Transverse colon (tissue), 4 donors: ENCODE results near the gene GRIN2A. TPM values are rescaled to one million over a fixed set of nuclear protein-coding genes. Genes with fewer than 3 reads are reported as not detected.
A peak's percentile ranks its signal among the peaks of the same experiment; 100 is the strongest.

ENCODE experiments used
- DNase-seq: peaks from one replicate; pipeline ENCODE4 v3.0.0-alpha.2; 2019
- H3K27ac ChIP-seq, 4 donors: fragments of 200-600 bp; sonication (generic); 2 replicates each; pipeline ENCODE4 v1.5.1; 2016 to 2018; ENCODE audit warnings: inconsistent platforms in 4 of 4
- H3K27me3 ChIP-seq: fragments of 200-600 bp; sonication (generic); 2 replicates; pipeline ENCODE4 v1.5.1; 2017; ENCODE audit warnings: inconsistent platforms
- H3K36me3 ChIP-seq, 4 donors: fragments of 200-600 bp; sonication (generic); 2 replicates each; pipeline ENCODE4 v1.5.1; 2017 to 2019; ENCODE audit warnings: inconsistent platforms in 4 of 4
- H3K4me1 ChIP-seq, 4 donors: fragments of 200-600 bp; sonication (generic); 2 replicates each; pipeline ENCODE4 v1.5.1; 2017 to 2020; ENCODE audit warnings: inconsistent platforms in 4 of 4
- H3K4me3 ChIP-seq, 4 donors: fragments of 200-600 bp; sonication (generic); 1 replicate in 1 of 4; 2 replicates in 3 of 4; pipeline versions ENCODE4 v1.5.1 to v1.6.1; 2017 to 2019; ENCODE audit warnings: inconsistent platforms in 4 of 4
- H3K9me3 ChIP-seq, 2 donors: fragments of 200-600 bp; sonication (generic); 2 replicates each; pipeline ENCODE4 v1.5.1; 2017 to 2019; ENCODE audit warnings: inconsistent platforms in 2 of 2
- EP300 ChIP-seq: sonication (generic); formaldehyde crosslinking; IDR thresholded peaks from one replicate; pipeline ENCODE4 v1.6.1; 2017; ENCODE audit warnings: antibody characterized with exemption, low read depth
- POLR2A ChIP-seq: fragments of 450-650 bp; IDR thresholded peaks from one replicate; pipeline ENCODE4 v1.6.1; 2016; ENCODE audit warnings: antibody characterized with exemption, mild to moderate bottlenecking, moderate library complexity
- POLR2AphosphoS5 ChIP-seq, 3 donors: sonication (generic); formaldehyde crosslinking; IDR thresholded peaks; one replicate each; pipeline ENCODE4 v1.6.1; 2016; ENCODE audit warnings: antibody characterized with exemption in 3 of 3
- WGBS, 2 donors: methylation state at CpG; one replicate each; pipeline ENCODE4 v1.1.5; 2018; ENCODE audit warnings: low coverage in 1 of 2; 5-methylcytosine and 5-hydroxymethylcytosine counted together
- in situ Hi-C, 4 donors: fragments of 200-750 bp; cut with MboI; loops; one replicate each; pipeline versions ENCODE4 v1.15.0 to v1.15.1; 2017; ENCODE audit warnings: low sequenced_read_pairs in 3 of 4, low pct_ligation_motif_present in 1 of 4, low pct_unique_long_range_greater_than_20kb in 1 of 4
- intact Hi-C: fragments of 100-400 bp; cut with DNase I; formaldehyde crosslinking; loops from one replicate; pipeline ENCODE4 v1.15.1; 2023; ENCODE audit warnings: low total_unique reads
- total RNA-seq, 4 donors: library from RNA; depleted of rRNA; stranded (reverse); fragments of >200 nt; gene quantifications; one replicate each; pipeline ENCODE4 v1.1.0, GENCODE V29; 2016
- TF ChIP-seq, protein P1 (sequence below), 5 experiments: fragments of 200-600 bp in 3 of 5; fragments of 450-650 bp in 2 of 5; sonication (generic) in 3 of 5; IDR thresholded peaks; 1 replicate in 2 of 5; 2 replicates in 3 of 5; pipeline ENCODE4 v1.5.1; 2016 to 2017; ENCODE audit warnings: antibody characterized with exemption in 5 of 5, inconsistent platforms in 3 of 5, mild to moderate bottlenecking in 2 of 5, moderate library complexity in 1 of 5

The GRIN2A gene
- total RNA-seq, 4 donors from 2014 or later: 0.14 to 0.37 (median 0.18) TPM

DNA sequence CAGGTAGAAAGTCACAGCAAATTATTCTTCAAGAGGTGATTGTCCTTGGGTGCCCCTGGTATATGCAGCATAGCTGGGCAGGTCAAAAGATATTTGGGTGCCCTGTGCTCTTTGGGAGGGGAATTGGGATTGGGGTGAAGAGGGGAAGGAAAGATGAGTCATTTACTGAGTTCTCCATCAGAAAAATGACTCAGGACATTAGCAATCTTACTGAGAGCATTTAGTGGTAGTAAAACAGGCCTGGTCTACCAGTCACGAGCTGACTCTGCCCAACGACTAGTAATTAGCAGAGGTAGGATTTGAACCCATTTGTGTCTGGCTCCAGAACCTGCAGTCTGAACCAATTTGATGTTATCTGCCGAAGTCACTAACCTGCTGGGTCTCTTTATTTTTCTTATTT lies 6.0 kb upstream of the GRIN2A start:
- 33 to 100% methylated on average over 1 to 3 of the region's 3 CpGs for WGBS, 2 donors
- intact Hi-C loops: loop anchor here (10.0 kb wide), 1 partner anchor 523 kb away; no protein-coding TSS in a partner anchor
- TF ChIP-seq POLR2A: no peak

DNA sequence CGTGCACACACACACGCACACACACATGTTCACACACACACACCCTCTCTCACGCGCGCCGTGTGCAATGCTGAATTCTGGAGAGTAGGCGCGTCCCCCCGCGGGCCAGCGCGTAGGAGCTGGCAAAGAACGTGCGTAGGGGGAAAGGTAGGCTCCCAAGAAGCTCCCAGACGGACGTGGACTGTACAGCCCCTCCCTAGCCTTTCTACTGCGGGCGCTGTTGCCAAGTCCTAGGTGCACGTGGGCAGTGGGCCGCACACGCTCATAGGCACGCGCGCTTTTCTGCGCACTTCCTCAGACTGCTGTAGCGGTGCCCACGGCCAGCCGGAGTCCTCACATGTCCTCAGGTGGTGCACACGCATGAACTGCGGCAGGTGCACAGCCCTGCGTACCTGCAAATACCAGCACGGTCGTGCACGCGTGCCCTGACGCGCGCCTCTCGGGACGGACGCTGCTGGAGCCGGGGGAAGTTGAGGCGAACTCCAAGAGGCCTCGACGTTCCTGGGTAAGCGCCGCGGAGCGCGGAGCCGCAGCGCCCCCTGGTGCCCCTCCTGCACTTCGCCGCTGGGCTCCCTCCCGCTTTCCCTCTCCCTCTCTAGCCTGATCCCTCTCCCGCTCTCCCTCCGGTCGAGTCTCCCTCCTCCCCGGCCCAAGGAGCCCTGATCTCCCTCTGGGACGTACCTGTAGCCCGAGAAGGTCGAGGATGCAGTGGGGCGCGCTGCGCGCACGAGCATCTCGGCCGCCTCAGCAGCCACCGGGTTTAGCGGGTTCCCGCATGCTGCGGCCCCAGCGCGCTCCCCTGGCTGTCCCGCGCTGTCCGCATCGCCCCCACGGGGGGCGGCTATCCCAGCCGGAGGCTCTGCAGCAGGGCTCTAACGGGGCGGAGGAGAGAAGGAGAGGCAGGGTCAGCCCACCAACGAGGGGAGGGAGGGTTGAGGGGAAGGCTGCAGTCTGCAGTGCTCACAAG lies 749 bp downstream of the GRIN2A start:
- TF ChIP-seq POLR2AphosphoS5 (IDR thresholded peaks at IDR 0.05) (no peak), POLR2A (no peak), EP300 (no peak)
- TF ChIP-seq, protein P1, sequence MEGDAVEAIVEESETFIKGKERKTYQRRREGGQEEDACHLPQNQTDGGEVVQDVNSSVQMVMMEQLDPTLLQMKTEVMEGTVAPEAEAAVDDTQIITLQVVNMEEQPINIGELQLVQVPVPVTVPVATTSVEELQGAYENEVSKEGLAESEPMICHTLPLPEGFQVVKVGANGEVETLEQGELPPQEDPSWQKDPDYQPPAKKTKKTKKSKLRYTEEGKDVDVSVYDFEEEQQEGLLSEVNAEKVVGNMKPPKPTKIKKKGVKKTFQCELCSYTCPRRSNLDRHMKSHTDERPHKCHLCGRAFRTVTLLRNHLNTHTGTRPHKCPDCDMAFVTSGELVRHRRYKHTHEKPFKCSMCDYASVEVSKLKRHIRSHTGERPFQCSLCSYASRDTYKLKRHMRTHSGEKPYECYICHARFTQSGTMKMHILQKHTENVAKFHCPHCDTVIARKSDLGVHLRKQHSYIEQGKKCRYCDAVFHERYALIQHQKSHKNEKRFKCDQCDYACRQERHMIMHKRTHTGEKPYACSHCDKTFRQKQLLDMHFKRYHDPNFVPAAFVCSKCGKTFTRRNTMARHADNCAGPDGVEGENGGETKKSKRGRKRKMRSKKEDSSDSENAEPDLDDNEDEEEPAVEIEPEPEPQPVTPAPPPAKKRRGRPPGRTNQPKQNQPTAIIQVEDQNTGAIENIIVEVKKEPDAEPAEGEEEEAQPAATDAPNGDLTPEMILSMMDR (IDR thresholded peaks at IDR 0.05): peak; percentile 74 to 88 (median 86)
- DNase-seq: peak; percentile 60
- in situ Hi-C loops (loop anchor here in 3 of 4 donors (10.0 to 25.0 kb wide), 4 partner anchors 544 to 1037 kb away; no protein-coding TSS in a partner anchor), intact Hi-C loops (loop anchor here (5.0 to 10.0 kb wide), 2 partner anchors 517 to 884 kb away; no protein-coding TSS in a partner anchor)
- Histone ChIP-seq H3K27ac (no peak overlapping the region), H3K4me1 (peaks cover 5 to 23% (median 17%) of the 10 kb centered on the region in 4 donors), H3K4me3 (peak overlapping the region in 2 of 4 donors; percentile 15 to 36), H3K36me3 (no peaks in the 10 kb centered on the region), H3K9me3 (no peaks in the 10 kb centered on the region), H3K27me3 (peaks cover 62% of the 10 kb centered on the region)
- WGBS, 2 donors: 0 to 10% methylated on average over 1 to 68 of the region's 85 CpGs

More for the DNA sequence above, 6.0 kb upstream of the GRIN2A start:
- Histone ChIP-seq H3K4me1 (peaks cover 0 to 1% (median 0%) of the 10 kb centered on the region in 4 donors), H3K27me3 (peaks cover 26% of the 10 kb centered on the region), H3K36me3 (no peaks in the 10 kb centered on the region), H3K9me3 (no peaks in the 10 kb centered on the region), H3K4me3 (no peak overlapping the region), H3K27ac (no peak overlapping the region)
- in situ Hi-C loops: loop anchor here in 3 of 4 donors (10.0 to 25.0 kb wide), 4 partner anchors 551 to 1043 kb away; no protein-coding TSS in a partner anchor
- DNase-seq: no peak

DNA sequence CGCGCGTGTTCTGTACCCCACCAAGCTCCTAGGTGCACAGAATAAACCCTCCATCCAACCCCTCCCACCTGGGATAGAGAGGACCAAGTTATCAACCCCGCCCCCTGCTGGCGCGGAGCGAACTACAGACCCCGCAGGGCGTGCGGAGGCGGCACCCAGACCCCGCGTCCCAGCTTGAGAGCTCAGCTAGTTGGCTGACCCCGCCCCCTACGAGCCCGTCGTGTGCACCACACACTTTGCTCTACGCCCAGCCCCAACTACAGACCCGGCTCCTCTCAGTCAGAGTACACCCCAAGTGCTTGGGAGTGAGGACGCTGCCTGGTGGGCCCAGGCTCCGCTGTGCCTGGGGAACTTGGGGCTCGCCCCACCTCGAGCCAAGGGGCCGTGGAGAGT lies 1.5 kb downstream of the GRIN2A start:
- Histone ChIP-seq H3K27ac (no peak overlapping the region), H3K27me3 (peaks cover 61% of the 10 kb centered on the region), H3K36me3 (no peaks in the 10 kb centered on the region), H3K9me3 (no peaks in the 10 kb centered on the region), H3K4me1 (peaks cover 5 to 23% (median 17%) of the 10 kb centered on the region in 4 donors), H3K4me3 (peak overlapping the region in 1 of 4 donors; percentile 36)
- TF ChIP-seq POLR2A: no peak
- no peak for TF ChIP-seq POLR2AphosphoS5 (IDR thresholded peaks at IDR 0.05)
- TF ChIP-seq EP300: no peak
- TF ChIP-seq, protein P1 (IDR thresholded peaks at IDR 0.05): peak in 3 of 5 experiments; percentile 8 to 24 (median 22)
- WGBS, 2 donors: 20% methylated on average over 7 of the region's 24 CpGs; no CpG with 5 or more reads in 1 of the 2 donors
- intact Hi-C loops (loop anchor here (5.0 to 10.0 kb wide), 2 partner anchors 516 to 883 kb away; no protein-coding TSS in a partner anchor), in situ Hi-C loops (loop anchor here in 3 of 4 donors (10.0 to 25.0 kb wide), 4 partner anchors 543 to 1036 kb away; no protein-coding TSS in a partner anchor)
- DNase-seq: no peak

DNA sequence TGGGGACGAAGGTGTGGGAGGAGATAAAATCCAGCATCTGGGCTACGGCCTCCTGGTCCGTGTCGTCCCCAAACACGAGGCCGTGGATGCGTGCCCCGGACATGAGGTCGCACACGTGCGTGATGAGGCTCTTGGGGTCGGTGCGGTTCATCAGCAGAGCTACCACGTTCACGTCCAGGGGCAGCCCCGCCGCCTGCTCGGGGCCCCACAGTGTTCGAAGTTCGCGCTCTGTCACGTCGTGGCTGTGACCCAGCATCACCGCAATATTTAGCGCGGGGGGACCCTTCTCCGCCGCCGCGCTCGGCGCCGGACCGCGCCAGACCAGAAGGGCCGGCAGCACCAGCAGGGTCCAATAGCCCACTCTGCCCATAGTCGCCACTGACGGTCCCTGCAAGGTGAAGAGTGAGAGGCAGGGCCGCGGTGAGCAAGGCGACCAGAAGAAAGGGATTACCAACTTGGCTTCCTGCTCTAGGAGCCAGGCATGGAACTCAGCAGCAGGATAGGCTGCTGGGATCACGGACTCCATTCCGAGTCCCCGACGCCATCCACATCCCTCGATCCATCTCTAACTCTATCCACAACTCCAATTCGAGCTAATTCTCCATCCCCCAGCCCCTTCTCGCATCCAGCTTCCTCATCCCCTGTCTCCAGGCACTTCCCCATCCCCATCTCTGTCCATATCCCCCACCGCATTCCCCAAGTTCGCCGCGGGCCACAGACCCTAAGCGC lies 2.0 kb downstream of the GRIN2A start:
- Histone ChIP-seq H3K27ac (no peak overlapping the region), H3K4me3 (no peak overlapping the region), H3K4me1 (peaks cover 5 to 23% (median 17%) of the 10 kb centered on the region in 4 donors), H3K36me3 (no peaks in the 10 kb centered on the region), H3K27me3 (peaks cover 55% of the 10 kb centered on the region), H3K9me3 (no peaks in the 10 kb centered on the region)
- 35 to 70% methylated on average over 14 to 53 of the region's 53 CpGs for WGBS, 2 donors
- in situ Hi-C loops: loop anchor here in 3 of 4 donors (10.0 to 25.0 kb wide), 4 partner anchors 543 to 1035 kb away; no protein-coding TSS in a partner anchor
- TF ChIP-seq POLR2A (no peak), EP300 (no peak), POLR2AphosphoS5 (IDR thresholded peaks at IDR 0.05) (no peak)
- TF ChIP-seq, protein P1 (IDR thresholded peaks at IDR 0.05): no peak
- intact Hi-C loops: loop anchor here (5.0 to 10.0 kb wide), 2 partner anchors 515 to 883 kb away; no protein-coding TSS in a partner anchor
- no peak for DNase-seq
